T47D (cell line): Measurements from ENCODE around the gene BRIX1.
"Not testable (repeated sequence)": the region's sequence is repeated elsewhere in the genome, so short reads cannot be mapped to it uniquely, and the experiment has no call there.

Experiments
- DNase-seq, 2 experiments: peaks; one replicate each; pipeline versions ENCODE4 v3.0.0 to v3.0.0-alpha.2; 2011 to 2012; ENCODE audit warnings: low read depth in 1 of 2, low spot score in 1 of 2
- JUND ChIP-seq: IDR thresholded peaks from 2 replicates; pipeline ENCODE4 v1.6.1; 2012; ENCODE audit warnings: low read depth
- in situ Hi-C: cut with HindIII; loops from 2 replicates; pipeline ENCODE4 v1.10.0; 2016; ENCODE audit warnings: low sequenced_read_pairs, low pct_unique_long_range_greater_than_20kb

BRIX1 gene

GRCh38 chr5:34895641-34896419 is 19.7 kb upstream of the BRIX1 start:
- no peak for TF ChIP-seq JUND
- in situ Hi-C loops = no loop called here
- no peak for DNase-seq

- no peak for DNase-seq
- TF ChIP-seq JUND = no peak
- in situ Hi-C loops = no loop called here
Observed at GRCh38 chr5:34897646-34898045, 17.9 kb upstream of the BRIX1 start.

GRCh38 chr5:34898258-34898895 is 17.1 kb upstream of the BRIX1 start:
- no peak for TF ChIP-seq JUND
- in situ Hi-C loops = no loop called here
- DNase-seq = peak; percentile 41 to 76

GRCh38 chr5:34899066-34899465 is 16.4 kb upstream of the BRIX1 start:
- TF ChIP-seq JUND = no peak
- DNase-seq = no peak
- in situ Hi-C loops = no loop called here

- in situ Hi-C loops = no loop called here
- DNase-seq = no peak
- TF ChIP-seq JUND = no peak
Observed at GRCh38 chr5:34900652-34901051, 14.9 kb upstream of the BRIX1 start.

GRCh38 chr5:34903260-34903659 is 12.3 kb upstream of the BRIX1 start:
- no peak for DNase-seq
- in situ Hi-C loops = no loop called here
- no peak for TF ChIP-seq JUND

- in situ Hi-C loops = no loop called here
- DNase-seq = peak in 1 of 2 experiments; percentile 23
- no peak for TF ChIP-seq JUND
Observed at GRCh38 chr5:34905564-34905963, 9.9 kb upstream of the BRIX1 start.

GRCh38 chr5:34913072-34913471 is 2.4 kb upstream of the BRIX1 start:
- no peak for TF ChIP-seq JUND
- no peak for DNase-seq
- in situ Hi-C loops = no loop called here

GRCh38 chr5:34914671-34915138 is 806 bp upstream of the BRIX1 start:
- in situ Hi-C loops = no loop called here
- DNase-seq = no peak
- TF ChIP-seq JUND = no peak

GRCh38 chr5:34915856-34916192 is 313 bp downstream of the BRIX1 start:
- no peak for DNase-seq
- TF ChIP-seq JUND = no peak
- in situ Hi-C loops = no loop called here

- no peak for TF ChIP-seq JUND
- in situ Hi-C loops = no loop called here
Observed at GRCh38 chr5:34916518-34916917, 1.0 kb downstream of the BRIX1 start.

GRCh38 chr5:34918025-34918424 is 2.5 kb downstream of the BRIX1 start:
- no peak for TF ChIP-seq JUND
- in situ Hi-C loops = no loop called here
- DNase-seq = no peak

More at GRCh38 chr5:34916518-34916917, 1.0 kb downstream of the BRIX1 start:
- DNase-seq = no peak

GRCh38 chr5:34919077-34919476 is 3.6 kb downstream of the BRIX1 start:
- in situ Hi-C loops = no loop called here
- DNase-seq = no peak
- TF ChIP-seq JUND = no peak

GRCh38 chr5:34923256-34923655 is 7.7 kb downstream of the BRIX1 start:
- DNase-seq, in situ Hi-C loops: not testable (repeated sequence)
